Keratinocyte (primary cell): ENCODE measurements around the gene ABI3BP. TPM values are rescaled to one million over a fixed set of nuclear protein-coding genes. Genes with fewer than 3 reads are reported as not detected.

Source experiments
- DNase-seq: peaks from one replicate; pipeline ENCODE4 v3.0.0-alpha.2; 2011; ENCODE audit warnings: low read depth, missing footprints, low spot score
- FAIRE-seq: peaks from 2 replicates; lab custom pipeline; 2011; peaks lifted over from hg19 to GRCh38; lab: Jason Lieb, UNC
- H2AFZ ChIP-seq: 2 replicates; pipeline ENCODE4 v1.6.0; 2012; ENCODE audit warnings: low read length, control low read depth, inconsistent platforms; ENCODE audit not compliant: control insufficient read depth
- H3K27ac ChIP-seq: 2 replicates; pipeline ENCODE4 v1.5.1; 2011; ENCODE audit warnings: low read length; ENCODE audit not compliant: control insufficient read depth, insufficient read depth
- H3K27me3 ChIP-seq: 3 replicates; pipeline ENCODE4 v1.6.0; 2011; ENCODE audit warnings: low read length; ENCODE audit not compliant: control insufficient read depth, insufficient read depth; ENCODE audit errors: extremely low read depth
- H3K36me3 ChIP-seq, 2 experiments: 2 replicates in 1 of 2; 3 replicates in 1 of 2; pipeline ENCODE4 v1.5.1; 2011; ENCODE audit warnings: low read length in 2 of 2, mild to moderate bottlenecking in 1 of 2; ENCODE audit not compliant: control insufficient read depth in 2 of 2, insufficient read depth in 2 of 2; ENCODE audit errors: extremely low read depth in 1 of 2
- H3K4me1 ChIP-seq: 3 replicates; pipeline ENCODE4 v1.5.1; 2011; ENCODE audit warnings: low read length; ENCODE audit not compliant: control insufficient read depth, insufficient read depth; ENCODE audit errors: extremely low read depth
- H3K4me2 ChIP-seq: 3 replicates; pipeline ENCODE4 v1.6.0; 2011; ENCODE audit warnings: low read depth, low read length; ENCODE audit not compliant: control insufficient read depth, insufficient read depth; ENCODE audit errors: extremely low read depth
- H3K4me3 ChIP-seq, 3 experiments: fragments of 200-600 bp in 1 of 3; sonication (generic) in 1 of 3; 2 replicates in 2 of 3; 3 replicates in 1 of 3; pipeline ENCODE4 v1.5.1; 2011 to 2016; ENCODE audit warnings: low read length in 3 of 3, mild to moderate bottlenecking in 3 of 3, control low read depth in 2 of 3, inconsistent platforms in 1 of 3, low read depth in 1 of 3, mixed read lengths in 1 of 3, mixed run types in 1 of 3, moderate library complexity in 1 of 3; ENCODE audit not compliant: control insufficient read depth in 2 of 3, insufficient read depth in 2 of 3; ENCODE audit errors: extremely low read depth in 1 of 3
- H3K79me2 ChIP-seq: 2 replicates; pipeline ENCODE4 v1.6.0; 2012; ENCODE audit warnings: low read length; ENCODE audit not compliant: control insufficient read depth, insufficient read depth
- H3K9ac ChIP-seq: 3 replicates; pipeline ENCODE4 v1.6.0; 2011; ENCODE audit warnings: low read length; ENCODE audit not compliant: control insufficient read depth, insufficient read depth; ENCODE audit errors: extremely low read depth
- H3K9me1 ChIP-seq: 3 replicates; pipeline ENCODE4 v1.6.0; 2011; ENCODE audit warnings: low read length; ENCODE audit not compliant: control insufficient read depth, insufficient read depth; ENCODE audit errors: extremely low read depth
- H3K9me3 ChIP-seq: 2 replicates; pipeline ENCODE4 v1.5.1; 2012; ENCODE audit warnings: low read depth, low read length; ENCODE audit not compliant: control insufficient read depth
- H4K20me1 ChIP-seq: 3 replicates; pipeline ENCODE4 v1.6.0; 2011; ENCODE audit warnings: low read length; ENCODE audit not compliant: control insufficient read depth, insufficient read depth; ENCODE audit errors: extremely low read depth
- EZH2 ChIP-seq: IDR thresholded peaks from one replicate; pipeline ENCODE4 v1.6.1; 2012; ENCODE audit warnings: inconsistent platforms, mild to moderate bottlenecking, low read length, moderate library complexity
- dilution Hi-C: fragments of 300-500 bp; cut with MboI; formaldehyde crosslinking; loops from one replicate; pipeline ENCODE4 v1.7.0; 2020; ENCODE audit warnings: low sequenced_read_pairs; ENCODE audit not compliant: extremely low pct_ligation_motif_present
- polyA plus RNA-seq, 5 experiments: library from polyadenylated mRNA; depleted of rRNA in 3 of 5; stranded (reverse) in 3 of 5; stranded (forward) in 1 of 5; unstranded in 1 of 5; fragments of >200 nt; gene quantifications; 1 replicate in 1 of 5; 2 replicates in 3 of 5; 3 replicates in 1 of 5; pipeline versions ENCODE4 v1.2.1 to v1.2.3, GENCODE V29; 2011 to 2012; ENCODE audit warnings: missing spikeins in 2 of 5, low read depth in 1 of 5, low replicate concordance in 1 of 5
- TF ChIP-seq, protein P1 (sequence below), 3 experiments: IDR thresholded peaks in 1 of 3; conservative IDR thresholded peaks in 1 of 3; optimal IDR thresholded peaks in 1 of 3; 2 replicates in 2 of 3; 3 replicates in 1 of 3; pipeline versions ENCODE3 to v1.5.1; 2011; ENCODE audit warnings: low read length in 3 of 3, mild to moderate bottlenecking in 3 of 3, moderate library complexity in 2 of 3, control low read depth in 1 of 3, inconsistent platforms in 1 of 3; ENCODE audit not compliant: insufficient read depth in 2 of 3; ENCODE audit errors: extremely low read depth in 1 of 3

ABI3BP gene
- polyA plus RNA-seq, 1 donor (not counting 4 experiments of a cell fraction or from before 2014, with no cell fraction given) = 0.59 TPM

DNA sequence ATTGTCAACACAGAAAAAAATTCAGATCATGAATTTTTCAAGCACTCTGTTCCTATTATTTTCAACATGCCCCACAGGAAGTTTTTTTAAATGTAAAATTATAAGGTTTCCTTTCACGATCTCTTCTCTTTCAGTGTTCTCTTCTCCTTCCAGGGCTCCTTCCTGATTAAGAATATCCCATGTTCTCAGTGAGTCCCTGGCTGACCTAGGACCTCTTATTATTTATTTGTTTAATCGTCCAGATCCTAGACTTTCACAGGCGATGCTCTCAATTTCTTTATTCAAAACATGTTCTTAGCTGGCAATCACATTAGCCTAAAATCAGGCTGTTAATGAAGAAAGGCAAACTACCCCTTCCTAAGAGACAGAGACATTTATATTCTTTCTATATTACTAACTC is 124.3 kb downstream of the ABI3BP start:
- no peak for FAIRE-seq

GRCh38 chr3:100868096-100868495 is 125.1 kb downstream of the ABI3BP start:
- no peaks in the 10 kb centered on the region for H3K4me1 ChIP-seq
- H3K27ac ChIP-seq = no peak overlapping the region
- FAIRE-seq = no peak
- TF ChIP-seq, protein P1, sequence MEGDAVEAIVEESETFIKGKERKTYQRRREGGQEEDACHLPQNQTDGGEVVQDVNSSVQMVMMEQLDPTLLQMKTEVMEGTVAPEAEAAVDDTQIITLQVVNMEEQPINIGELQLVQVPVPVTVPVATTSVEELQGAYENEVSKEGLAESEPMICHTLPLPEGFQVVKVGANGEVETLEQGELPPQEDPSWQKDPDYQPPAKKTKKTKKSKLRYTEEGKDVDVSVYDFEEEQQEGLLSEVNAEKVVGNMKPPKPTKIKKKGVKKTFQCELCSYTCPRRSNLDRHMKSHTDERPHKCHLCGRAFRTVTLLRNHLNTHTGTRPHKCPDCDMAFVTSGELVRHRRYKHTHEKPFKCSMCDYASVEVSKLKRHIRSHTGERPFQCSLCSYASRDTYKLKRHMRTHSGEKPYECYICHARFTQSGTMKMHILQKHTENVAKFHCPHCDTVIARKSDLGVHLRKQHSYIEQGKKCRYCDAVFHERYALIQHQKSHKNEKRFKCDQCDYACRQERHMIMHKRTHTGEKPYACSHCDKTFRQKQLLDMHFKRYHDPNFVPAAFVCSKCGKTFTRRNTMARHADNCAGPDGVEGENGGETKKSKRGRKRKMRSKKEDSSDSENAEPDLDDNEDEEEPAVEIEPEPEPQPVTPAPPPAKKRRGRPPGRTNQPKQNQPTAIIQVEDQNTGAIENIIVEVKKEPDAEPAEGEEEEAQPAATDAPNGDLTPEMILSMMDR (optimal IDR thresholded peaks at IDR 0.05 in 1 of 3, IDR thresholded peaks at IDR 0.05 in 1 of 3, conservative IDR thresholded peaks at IDR 0.05 in 1 of 3; ENCODE audit: extremely low read depth in 1 of 3, insufficient read depth in 2 of 3, low read length in 3 of 3) = no peak
- TF ChIP-seq EZH2 = no peak
- dilution Hi-C loops = no loop called here
- no peaks in the 10 kb centered on the region for H3K36me3 ChIP-seq
- no peaks in the 10 kb centered on the region for H3K79me2 ChIP-seq
- no peak overlapping the region for H3K4me2 ChIP-seq
- H3K9me1 ChIP-seq = no peaks in the 10 kb centered on the region
- H3K9ac ChIP-seq = no peak overlapping the region
- DNase-seq = no peak
- no peaks in the 10 kb centered on the region for H3K9me3 ChIP-seq
- H3K4me3 ChIP-seq = no peak overlapping the region
- H3K27me3 ChIP-seq = no peaks in the 10 kb centered on the region
- no peak overlapping the region for H2AFZ ChIP-seq
- H4K20me1 ChIP-seq = no peaks in the 10 kb centered on the region

More for the DNA sequence above, 124.3 kb downstream of the ABI3BP start:
- Histone ChIP-seq H3K9me1 (no peaks in the 10 kb centered on the region), H3K4me2 (no peak overlapping the region), H3K27me3 (no peaks in the 10 kb centered on the region), H3K9ac (no peak overlapping the region), H3K27ac (no peak overlapping the region), H3K79me2 (no peaks in the 10 kb centered on the region), H3K4me1 (no peaks in the 10 kb centered on the region), H3K4me3 (no peak overlapping the region), H4K20me1 (no peaks in the 10 kb centered on the region), H2AFZ (no peak overlapping the region), H3K9me3 (no peaks in the 10 kb centered on the region), H3K36me3 (no peaks in the 10 kb centered on the region)
- TF ChIP-seq, protein P1 (optimal IDR thresholded peaks at IDR 0.05 in 1 of 3, IDR thresholded peaks at IDR 0.05 in 1 of 3, conservative IDR thresholded peaks at IDR 0.05 in 1 of 3; ENCODE audit: extremely low read depth in 1 of 3, insufficient read depth in 2 of 3, low read length in 3 of 3) = no peak
- TF ChIP-seq EZH2 = no peak
- no peak for DNase-seq
- dilution Hi-C loops = no loop called here
